ENCODE measurements around the gene HERC3.

The HERC3 gene

GRCh38 chr4:88720451-88721428, 128.5 kb downstream of the HERC3 start:
- no peak for DNase-seq (ENCODE audit: low read depth in 1 of 2, low spot score in 1 of 2)
- TF ChIP-seq SPI1 (IDR thresholded peaks at IDR 0.05; ENCODE audit: borderline replicate concordance, low read depth): no peak
- no peak for TF ChIP-seq CTCF (IDR thresholded peaks at IDR 0.05; ENCODE audit: insufficient read depth, low read length)
- no peak for TF ChIP-seq REST (IDR thresholded peaks at IDR 0.05; ENCODE audit: insufficient replicate concordance, low read depth)
- no peak for TF ChIP-seq POLR2AphosphoS5 (IDR thresholded peaks at IDR 0.05; ENCODE audit: low read depth)
- no peak for TF ChIP-seq GABPA (IDR thresholded peaks at IDR 0.05; ENCODE audit: low read depth)
- Histone ChIP-seq H3K27ac (replicated peaks) (no peak overlapping the region), H3K4me3 (replicated peaks; ENCODE audit: insufficient read depth, low read length) (no peak overlapping the region), H3K27me3 (ENCODE audit: insufficient read depth, poor library complexity, severe bottlenecking) (no peaks in the 10 kb centered on the region)

GRCh38 chr4:88722276-88722780, 130.0 kb downstream of the HERC3 start:
- Histone ChIP-seq H3K27ac (replicated peaks) (no peak overlapping the region), H3K4me3 (replicated peaks; ENCODE audit: insufficient read depth, low read length) (no peak overlapping the region), H3K27me3 (ENCODE audit: insufficient read depth, poor library complexity, severe bottlenecking) (no peaks in the 10 kb centered on the region)
- no peak for DNase-seq (ENCODE audit: low read depth in 1 of 2, low spot score in 1 of 2)
- no peak for TF ChIP-seq CTCF (IDR thresholded peaks at IDR 0.05; ENCODE audit: insufficient read depth, low read length)
- no peak for TF ChIP-seq SPI1 (IDR thresholded peaks at IDR 0.05; ENCODE audit: borderline replicate concordance, low read depth)
- TF ChIP-seq POLR2AphosphoS5 (IDR thresholded peaks at IDR 0.05; ENCODE audit: low read depth): no peak
- no peak for TF ChIP-seq REST (IDR thresholded peaks at IDR 0.05; ENCODE audit: insufficient replicate concordance, low read depth)
- no peak for TF ChIP-seq GABPA (IDR thresholded peaks at IDR 0.05; ENCODE audit: low read depth)

GRCh38 chr4:88722828-88723227, 130.5 kb downstream of the HERC3 start:
- H3K4me3 ChIP-seq (replicated peaks; ENCODE audit: insufficient read depth, low read length): no peak overlapping the region
- H3K27me3 ChIP-seq (ENCODE audit: insufficient read depth, poor library complexity, severe bottlenecking): no peaks in the 10 kb centered on the region
- no peak overlapping the region for H3K27ac ChIP-seq (replicated peaks)
- no peak for TF ChIP-seq SPI1 (IDR thresholded peaks at IDR 0.05; ENCODE audit: borderline replicate concordance, low read depth)
- TF ChIP-seq POLR2AphosphoS5 (IDR thresholded peaks at IDR 0.05; ENCODE audit: low read depth): no peak
- TF ChIP-seq GABPA (IDR thresholded peaks at IDR 0.05; ENCODE audit: low read depth): no peak
- no peak for TF ChIP-seq REST (IDR thresholded peaks at IDR 0.05; ENCODE audit: insufficient replicate concordance, low read depth)
- TF ChIP-seq CTCF (IDR thresholded peaks at IDR 0.05; ENCODE audit: insufficient read depth, low read length): no peak
- DNase-seq (ENCODE audit: low read depth in 1 of 2, low spot score in 1 of 2): no peak

Measured in HL-60 (cell line).